Measurements from ENCODE around the gene PLRG1. TPM values are rescaled to one million over a fixed set of nuclear protein-coding genes. Genes with fewer than 3 reads are reported as not detected.

The PLRG1 gene
- polyA plus RNA-seq, 1 donor from 2014 or later, result 133 TPM

DNA sequence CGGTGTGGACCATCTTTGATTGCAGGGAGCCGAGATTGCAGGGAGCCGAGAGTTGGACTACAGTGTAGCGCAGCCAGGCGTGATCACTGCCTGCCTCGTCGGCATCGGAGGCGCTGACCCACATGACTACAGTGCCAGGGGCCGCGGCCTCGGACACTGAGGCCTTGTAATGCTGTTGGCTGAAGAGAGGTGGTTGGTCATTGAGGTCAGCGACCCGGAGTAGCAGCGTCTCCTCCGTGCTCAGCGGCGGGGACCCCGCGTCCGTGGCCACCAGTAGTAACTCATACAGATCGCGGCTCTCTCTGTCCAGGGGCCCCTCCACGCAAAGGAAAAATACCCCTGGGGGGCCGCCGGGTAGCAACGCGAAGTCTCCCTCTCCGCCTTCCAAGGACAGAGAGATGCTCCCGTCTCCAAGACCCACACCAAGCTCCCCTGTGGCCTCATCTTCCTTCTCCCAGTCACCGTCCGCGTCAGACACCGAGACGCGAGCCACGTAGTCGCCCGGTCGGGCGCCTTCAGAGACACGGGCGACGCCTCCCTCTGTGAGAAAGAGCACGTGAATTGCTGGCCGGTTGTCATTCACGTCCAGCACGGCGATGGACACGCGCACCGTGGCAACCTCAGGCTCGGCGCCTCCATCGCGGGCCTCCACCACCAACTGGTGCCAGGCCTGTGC is 60.5 kb downstream of the PLRG1 start (continued):
- TF ChIP-seq, protein P1, sequence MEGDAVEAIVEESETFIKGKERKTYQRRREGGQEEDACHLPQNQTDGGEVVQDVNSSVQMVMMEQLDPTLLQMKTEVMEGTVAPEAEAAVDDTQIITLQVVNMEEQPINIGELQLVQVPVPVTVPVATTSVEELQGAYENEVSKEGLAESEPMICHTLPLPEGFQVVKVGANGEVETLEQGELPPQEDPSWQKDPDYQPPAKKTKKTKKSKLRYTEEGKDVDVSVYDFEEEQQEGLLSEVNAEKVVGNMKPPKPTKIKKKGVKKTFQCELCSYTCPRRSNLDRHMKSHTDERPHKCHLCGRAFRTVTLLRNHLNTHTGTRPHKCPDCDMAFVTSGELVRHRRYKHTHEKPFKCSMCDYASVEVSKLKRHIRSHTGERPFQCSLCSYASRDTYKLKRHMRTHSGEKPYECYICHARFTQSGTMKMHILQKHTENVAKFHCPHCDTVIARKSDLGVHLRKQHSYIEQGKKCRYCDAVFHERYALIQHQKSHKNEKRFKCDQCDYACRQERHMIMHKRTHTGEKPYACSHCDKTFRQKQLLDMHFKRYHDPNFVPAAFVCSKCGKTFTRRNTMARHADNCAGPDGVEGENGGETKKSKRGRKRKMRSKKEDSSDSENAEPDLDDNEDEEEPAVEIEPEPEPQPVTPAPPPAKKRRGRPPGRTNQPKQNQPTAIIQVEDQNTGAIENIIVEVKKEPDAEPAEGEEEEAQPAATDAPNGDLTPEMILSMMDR (IDR thresholded peaks at IDR 0.05; ENCODE audit: poor library complexity, severe bottlenecking), result no peak

- Histone ChIP-seq H3K27me3 (ENCODE audit: insufficient read depth, low read depth, low read length) (peaks cover 30% of the 10 kb centered on the region), H3F3A (ENCODE audit: insufficient read depth, low read length, poor library complexity, severe bottlenecking) (no peaks in the 10 kb centered on the region), H3K4me3 (ENCODE audit: low read length) (no peak overlapping the region), H3K9me2 (ENCODE audit: insufficient read depth, low read length) (no peaks in the 10 kb centered on the region), H3K9ac (ENCODE audit: low read length) (no peak overlapping the region), H4K20me1 (ENCODE audit: insufficient read depth) (no peaks in the 10 kb centered on the region), H2AFZ (ENCODE audit: low read depth, low read length) (no peak overlapping the region), H3K27ac (ENCODE audit: low read length) (no peak overlapping the region), H3K4me2 (ENCODE audit: low read length) (no peak overlapping the region), H3K36me3 (ENCODE audit: insufficient read depth, low read length) (no peaks in the 10 kb centered on the region), H3K79me2 (replicated peaks; ENCODE audit: insufficient read depth, low read length) (no peaks in the 10 kb centered on the region), H3K9me3 (ENCODE audit: low read length) (no peaks in the 10 kb centered on the region)
- TF ChIP-seq EP300 (conservative IDR thresholded peaks at IDR 0.05; ENCODE audit: poor library complexity, severe bottlenecking) (no peak), REST (IDR thresholded peaks at IDR 0.05; ENCODE audit: borderline replicate concordance) (no peak), MXI1 (conservative IDR thresholded peaks at IDR 0.05; ENCODE audit: poor library complexity, severe bottlenecking) (no peak), SMC3 (conservative IDR thresholded peaks at IDR 0.05; ENCODE audit: poor library complexity) (no peak), POLR2AphosphoS5 (IDR thresholded peaks at IDR 0.05) (no peak), RAD21 (conservative IDR thresholded peaks at IDR 0.05) (no peak), EZH2 (IDR thresholded peaks at IDR 0.05; ENCODE audit: borderline replicate concordance, insufficient read depth, low read length, poor library complexity, severe bottlenecking) (no peak), TAF1 (IDR thresholded peaks at IDR 0.05; ENCODE audit: low read depth) (no peak)
- TF ChIP-seq, protein P1 (IDR thresholded peaks at IDR 0.05; ENCODE audit: poor library complexity, severe bottlenecking), result no peak
Observed at GRCh38 chr4:154487145-154487544, 63.1 kb downstream of the PLRG1 start.

Measured in neural cell (in vitro differentiated cells).